HG02840 (cell line): ENCODE data around the gene TMEM132D.
"Not testable (repeated sequence)": the region's sequence is repeated elsewhere in the genome, so short reads cannot be mapped to it uniquely, and the experiment has no call there.

ENCODE experiments used
- ATAC-seq: cut with Tn5 transposase; IDR thresholded peaks from one replicate; pipeline ENCODE4 v1.9.1; 2021; ENCODE audit warnings: mild to moderate bottlenecking, moderate library complexity, moderate number of reproducible peaks; ENCODE audit not compliant: unreplicated experiment, low FRiP score

TMEM132D gene

DNA sequence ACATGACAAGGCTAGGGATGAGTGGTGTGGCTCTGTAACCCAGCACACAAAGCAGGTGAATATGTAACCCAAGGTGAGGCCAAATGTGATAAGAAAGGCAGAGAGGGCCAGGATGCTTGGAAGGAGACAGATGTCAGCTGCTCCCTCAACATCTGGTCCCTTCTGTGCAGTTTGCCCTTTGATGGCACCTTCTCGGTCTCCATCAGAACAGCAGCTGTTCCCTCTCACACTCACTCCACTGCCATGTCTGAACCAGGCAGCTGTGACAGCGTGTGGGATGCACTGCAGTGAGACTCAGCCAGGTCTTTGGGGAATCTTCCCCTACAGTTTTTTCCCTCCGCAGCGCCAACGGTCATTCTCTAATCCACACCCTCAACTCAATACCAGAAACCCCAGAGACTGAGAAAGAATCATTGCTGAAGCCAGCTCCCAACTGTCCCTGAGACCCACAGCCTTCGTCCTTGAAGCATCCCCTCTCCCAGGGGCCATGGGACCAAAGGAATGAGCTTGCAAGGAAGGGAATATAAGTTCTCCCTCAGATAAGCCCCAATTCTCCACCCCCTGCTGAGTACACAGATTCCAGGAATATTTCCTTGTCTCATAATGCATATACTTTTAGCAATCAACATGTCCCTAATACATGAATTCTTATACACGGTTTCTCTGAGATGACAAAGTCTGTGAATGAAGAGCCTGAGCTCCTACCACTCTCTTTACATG lies 820.5 kb downstream of the TMEM132D start:
- ATAC-seq = no peak

- ATAC-seq = no peak
Observed at GRCh38 chr12:129082441-129082840, 821.4 kb downstream of the TMEM132D start.

DNA sequence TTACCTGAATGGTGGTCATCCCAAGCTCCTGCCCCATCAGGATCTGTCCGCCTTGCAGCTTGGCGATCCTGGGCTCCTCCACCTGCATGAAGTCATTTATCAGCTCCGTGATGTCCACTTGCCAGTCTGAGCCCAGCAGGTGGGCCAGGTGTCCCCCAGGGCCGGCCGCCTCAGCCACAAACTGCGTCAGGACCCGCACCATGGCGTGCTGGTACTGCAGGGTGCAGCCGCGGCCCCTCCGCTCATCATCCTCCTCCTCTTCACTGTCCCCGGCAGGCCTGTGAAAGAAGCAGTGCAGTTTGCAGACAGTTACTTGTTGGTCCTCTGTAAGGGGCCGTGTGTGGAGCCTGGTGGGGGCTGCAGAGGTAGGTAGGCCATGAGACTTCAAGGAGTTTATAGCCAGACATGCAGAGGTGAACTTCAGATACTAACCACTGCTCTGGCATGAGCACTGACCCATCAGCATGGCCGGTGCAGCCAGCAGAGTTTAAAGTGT lies 822.0 kb downstream of the TMEM132D start:
- no peak for ATAC-seq

DNA sequence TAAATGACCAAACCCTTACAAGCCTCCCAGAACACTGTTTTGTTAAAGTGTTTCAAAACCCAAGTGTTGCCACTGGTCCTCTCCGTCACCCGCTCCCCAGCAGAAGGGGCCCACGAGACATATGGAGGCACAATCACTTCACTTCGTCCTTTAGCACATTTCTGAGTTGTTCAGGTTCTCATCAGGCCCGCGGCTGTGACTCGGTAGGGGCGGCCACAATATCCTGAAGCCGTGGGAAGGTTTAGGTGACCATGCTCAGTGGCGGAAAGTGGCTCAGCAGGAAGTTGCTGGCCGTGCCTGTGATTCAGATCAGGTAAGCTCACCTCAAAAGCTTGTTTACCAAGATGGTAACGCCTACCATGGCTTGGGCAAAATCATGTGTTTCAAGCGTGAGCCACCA lies 823.0 kb downstream of the TMEM132D start:
- ATAC-seq = no peak

- no peak for ATAC-seq
Observed at GRCh38 chr12:129080391-129080790, 823.4 kb downstream of the TMEM132D start.

DNA sequence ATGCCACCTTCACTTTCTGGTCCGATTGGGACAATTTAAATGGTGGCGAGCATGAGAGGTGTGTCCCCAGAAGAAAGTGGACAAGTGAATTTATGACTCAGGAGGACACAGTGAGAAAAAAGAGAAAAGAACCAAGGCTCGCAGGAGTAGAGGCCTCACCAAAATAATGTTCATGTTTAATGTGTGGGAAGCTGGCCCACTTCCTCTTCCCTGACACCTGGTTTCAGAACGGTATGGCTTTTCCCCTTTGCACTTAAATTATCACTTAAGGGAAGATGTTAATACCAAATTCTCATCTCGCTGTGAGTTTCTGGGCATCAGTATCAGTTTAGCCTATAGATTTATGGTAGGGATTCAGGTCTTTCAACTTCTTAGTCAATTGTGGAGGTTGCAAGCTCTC lies 824.1 kb downstream of the TMEM132D start:
- no peak for ATAC-seq

- ATAC-seq = no peak
Observed at GRCh38 chr12:129076441-129077320, 827.1 kb downstream of the TMEM132D start.

DNA sequence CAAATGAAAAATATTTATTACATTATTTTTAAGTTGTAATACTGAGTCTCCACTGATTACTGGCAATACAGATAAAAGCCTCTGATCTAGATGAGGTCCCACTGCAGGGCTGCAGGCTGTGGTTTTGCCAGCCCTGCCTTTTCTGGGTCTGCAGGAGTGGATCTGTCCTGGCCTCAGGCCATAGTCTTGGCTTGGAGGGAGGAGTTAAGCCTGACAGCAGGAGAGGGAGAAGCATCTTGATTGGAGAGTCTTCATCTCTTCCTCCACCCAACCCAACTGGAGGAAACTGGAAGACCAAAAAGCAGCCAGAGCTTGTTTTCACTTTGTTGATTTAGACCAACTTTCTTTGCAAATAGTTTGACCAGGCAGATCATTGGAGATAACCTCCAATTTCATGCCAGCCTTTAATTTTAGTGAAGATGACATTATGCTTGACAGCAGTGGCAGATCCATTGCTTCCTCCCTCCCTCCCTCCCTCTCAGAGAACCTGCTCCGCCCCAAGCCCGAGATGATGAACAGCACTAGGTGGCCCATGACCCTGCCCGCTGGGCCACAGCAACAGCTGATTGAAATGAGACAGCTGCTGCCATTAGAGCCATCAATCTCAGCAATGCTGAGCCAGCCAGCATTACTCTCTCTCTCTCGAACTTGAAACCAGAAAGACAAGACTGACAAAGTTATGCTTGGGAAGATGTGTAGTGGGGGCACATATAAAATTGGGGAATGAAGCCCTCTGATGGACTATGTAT lies 828.2 kb downstream of the TMEM132D start:
- no peak for ATAC-seq

DNA sequence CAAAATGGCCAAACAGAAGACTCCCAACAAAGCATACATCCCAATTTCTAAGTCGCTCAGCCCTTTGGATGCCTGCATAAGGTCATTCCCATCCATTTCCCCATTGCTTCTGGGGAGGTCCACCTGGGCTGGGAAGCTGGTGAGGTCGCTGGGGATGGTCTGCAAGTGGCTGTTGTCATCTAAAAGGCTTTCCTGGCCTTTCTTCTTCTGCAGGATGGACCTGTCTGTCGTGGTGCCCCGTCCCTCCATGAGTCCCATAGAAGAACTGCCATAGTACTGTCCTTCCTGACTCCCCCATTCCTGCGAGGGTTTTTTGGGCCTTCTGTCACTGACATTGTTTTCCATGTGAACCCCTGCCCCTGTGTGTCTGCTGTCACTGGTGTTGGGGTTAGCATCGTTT lies 829.4 kb downstream of the TMEM132D start:
- no peak for ATAC-seq

- ATAC-seq = no peak
Observed at GRCh38 chr12:129073157-129073915, 830.5 kb downstream of the TMEM132D start.

GRCh38 chr12:129071362-129071761 lies 832.5 kb downstream of the TMEM132D start:
- no peak for ATAC-seq

DNA sequence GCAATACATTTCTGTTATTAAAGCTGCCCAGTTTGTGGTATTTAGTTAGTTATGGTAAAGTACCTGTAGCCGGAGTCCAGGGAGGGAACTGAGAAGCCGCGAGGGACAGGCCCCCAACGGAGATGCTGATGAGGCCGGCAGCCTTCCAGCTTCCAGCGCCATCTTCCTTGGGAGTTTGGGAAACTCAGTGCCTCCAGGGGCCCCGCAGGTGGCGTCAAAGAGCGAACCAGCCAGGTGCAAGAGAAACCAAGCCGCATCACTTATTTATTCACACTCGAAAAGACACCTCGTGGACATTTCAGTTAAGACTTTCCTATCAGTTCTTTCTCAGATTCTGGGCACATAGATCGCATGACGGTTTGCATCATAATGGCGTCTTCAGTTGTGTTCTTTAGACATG lies 833.9 kb downstream of the TMEM132D start:
- ATAC-seq = no peak

- ATAC-seq = no peak
Observed at GRCh38 chr12:129068684-129069083, 835.1 kb downstream of the TMEM132D start.

GRCh38 chr12:129067491-129067890 lies 836.3 kb downstream of the TMEM132D start:
- no peak for ATAC-seq

DNA sequence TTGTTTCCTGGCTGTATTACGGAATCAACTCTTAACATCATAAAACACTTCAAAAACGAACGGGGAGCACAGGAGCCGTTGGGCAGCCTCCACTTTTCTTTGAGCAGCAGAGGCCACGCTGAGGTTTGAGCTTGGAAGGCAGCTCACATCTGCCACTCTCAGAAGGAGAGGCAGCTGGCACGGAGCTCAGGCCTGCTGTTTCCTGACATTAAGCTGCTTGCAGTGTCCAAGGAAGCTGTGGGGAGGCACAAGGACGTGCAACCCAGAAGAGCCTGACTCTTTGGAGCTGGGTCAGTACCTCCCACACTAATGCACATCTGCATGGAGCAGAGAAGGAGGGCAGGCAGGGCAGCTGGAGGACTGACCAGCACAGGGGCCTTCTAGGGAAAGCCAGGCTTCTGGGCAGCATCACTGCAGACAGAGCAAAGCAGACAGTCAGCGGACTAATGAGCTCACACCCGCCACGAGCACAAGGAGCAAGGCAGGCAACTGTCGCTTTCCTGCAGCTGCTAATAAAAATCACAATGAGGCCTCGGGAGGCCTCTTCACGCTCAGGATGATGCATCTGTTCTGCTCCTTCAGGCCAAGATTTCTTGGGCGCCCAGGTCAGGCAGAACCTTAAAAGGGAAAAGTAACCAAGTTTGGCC lies 839.5 kb downstream of the TMEM132D start:
- ATAC-seq = no peak

DNA sequence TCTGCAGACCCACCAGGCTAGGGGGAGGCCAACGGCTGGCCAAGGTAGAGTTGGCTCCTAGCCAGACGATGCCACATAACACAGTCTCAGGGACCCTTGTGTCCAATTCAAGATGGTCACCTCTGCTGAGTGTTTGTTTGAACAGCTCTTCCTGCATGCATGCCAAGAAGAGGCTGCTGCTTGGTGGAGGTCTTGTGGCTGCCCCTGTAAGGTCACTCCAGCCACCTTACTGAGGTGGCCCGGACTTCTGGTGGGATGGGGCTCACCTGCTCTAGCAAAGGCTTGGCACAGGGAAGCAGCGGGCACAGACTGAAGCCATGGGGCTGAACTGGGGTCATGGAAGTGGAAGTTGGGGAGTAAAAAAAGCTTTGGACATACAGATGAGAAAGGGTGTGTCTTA lies 840.2 kb downstream of the TMEM132D start:
- ATAC-seq = no peak

GRCh38 chr12:129053232-129053631 lies 850.6 kb downstream of the TMEM132D start:
- ATAC-seq = no peak

DNA sequence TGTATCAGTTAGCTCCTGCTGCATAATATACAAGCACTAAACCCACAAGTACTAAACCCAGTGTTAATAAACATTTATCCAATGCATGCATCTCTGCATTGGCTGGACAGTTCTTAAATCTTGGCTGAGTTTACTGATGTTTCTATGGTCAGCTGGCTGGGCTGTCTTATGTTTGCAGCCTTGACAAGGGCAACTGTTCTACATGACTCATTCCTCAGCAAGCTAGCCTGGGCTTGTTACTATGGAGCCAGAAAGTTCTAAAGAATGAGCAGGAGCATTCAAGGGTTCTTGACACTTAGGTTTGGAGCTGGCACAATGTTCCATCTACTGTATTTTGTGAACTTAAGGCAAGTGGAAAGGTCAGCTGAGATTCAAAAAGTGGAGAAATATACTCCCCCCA lies 851.5 kb downstream of the TMEM132D start:
- no peak for ATAC-seq

GRCh38 chr12:129049917-129050316 lies 853.9 kb downstream of the TMEM132D start:
- ATAC-seq = no peak

GRCh38 chr12:129043334-129043733 lies 860.5 kb downstream of the TMEM132D start:
- not testable (repeated sequence) for ATAC-seq
